ENCODE data around the gene KRTAP19-8. TPM values are rescaled to one million over a fixed set of nuclear protein-coding genes. Genes with fewer than 3 reads are reported as not detected.

The KRTAP19-8 gene
- not detected in 2 replicates for total RNA-seq (2014; rRNA removed; shearing (Covaris generic))
- not detected in 2 replicates for polyA plus RNA-seq (2015; cell fraction: cytosol; rRNA removed)
- not detected in 2 replicates for polyA plus RNA-seq (2015; cell fraction: nucleus; rRNA removed)

GRCh38 chr21:31038376-31038775, at the start of gene KRTAP19-8:
TSS of gene KRTAP19-8 (minus strand) at chr21:31038476. CDS start at chr21:31038443, 33 bp downstream.
- DNase-seq (ENCODE audit: low read depth, low spot score), result no peak
- in situ Hi-C loops (cut with HindIII; ENCODE audit: low pct_unique_long_range_greater_than_20kb, low sequenced_read_pairs), result no loop called here

DNA sequence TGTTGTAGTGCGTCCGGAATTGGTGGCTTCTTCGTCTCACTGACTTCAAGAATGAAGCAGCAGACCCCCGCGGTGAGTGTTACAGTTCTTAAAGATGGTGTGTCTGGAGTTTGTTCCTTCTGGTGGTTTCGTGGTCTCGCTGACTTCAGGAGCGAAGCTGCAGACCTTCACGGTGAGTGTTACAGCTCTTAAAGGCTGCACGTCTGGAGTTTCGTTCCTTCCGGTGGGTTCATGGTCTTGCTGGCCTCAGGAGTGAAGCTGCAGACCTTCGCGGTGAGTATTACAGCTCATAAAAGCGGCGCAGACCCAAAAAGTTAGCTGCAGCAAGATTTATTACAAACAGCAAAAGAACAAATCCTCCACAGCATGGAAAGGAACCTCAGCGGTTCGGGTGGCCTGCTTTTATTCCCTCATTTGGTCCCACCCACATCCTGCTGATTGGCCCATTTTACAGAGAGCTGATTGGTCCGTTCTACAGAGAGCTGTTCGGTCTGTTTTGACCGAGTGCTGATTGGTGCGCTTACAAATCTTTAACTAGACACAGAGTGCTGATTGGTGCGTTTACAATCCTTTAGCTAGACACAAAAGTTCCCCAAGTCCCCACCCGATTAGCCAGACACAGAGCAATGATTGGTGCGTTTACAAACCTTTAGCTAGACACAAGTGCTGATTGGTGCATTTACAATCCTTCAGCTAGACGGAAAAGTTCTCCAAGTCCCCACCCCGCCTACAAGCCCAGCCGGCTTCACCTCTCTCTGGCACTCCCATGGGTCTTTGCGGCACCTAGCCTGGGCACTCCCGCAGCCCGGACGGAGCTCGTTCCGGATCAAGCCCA, 49.6 kb upstream of the KRTAP19-8 start:
- in situ Hi-C loops (cut with HindIII; ENCODE audit: low pct_unique_long_range_greater_than_20kb, low sequenced_read_pairs), result no loop called here

GRCh38 chr21:31084689-31085088, 46.4 kb upstream of the KRTAP19-8 start:
- in situ Hi-C loops (cut with HindIII; ENCODE audit: low pct_unique_long_range_greater_than_20kb, low sequenced_read_pairs), result no loop called here
- no peak for DNase-seq (ENCODE audit: low read depth, low spot score)

More for the DNA sequence above, 49.6 kb upstream of the KRTAP19-8 start:
- DNase-seq (ENCODE audit: low read depth, low spot score), result no peak

DNA sequence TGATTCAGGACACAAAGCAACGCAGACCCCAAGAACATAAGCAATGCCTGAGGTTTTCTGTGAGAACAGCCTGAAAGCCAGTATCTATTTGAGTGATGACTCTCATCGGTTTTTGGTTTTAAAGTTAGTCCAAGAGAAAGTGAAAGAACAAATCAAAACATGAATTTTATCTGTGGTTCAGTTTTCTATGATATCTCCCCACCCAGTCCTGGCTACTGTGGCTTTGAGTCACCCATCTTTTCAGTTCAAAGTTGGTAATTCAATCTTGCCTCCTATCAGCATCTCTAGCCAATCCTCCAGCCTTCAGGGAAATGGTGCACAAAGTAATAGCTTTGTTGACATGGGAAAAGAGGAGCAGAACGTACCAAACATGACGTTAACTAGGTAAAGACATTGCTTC, 40.5 kb upstream of the KRTAP19-8 start:
- in situ Hi-C loops (cut with HindIII; ENCODE audit: low pct_unique_long_range_greater_than_20kb, low sequenced_read_pairs), result no loop called here
- DNase-seq (ENCODE audit: low read depth, low spot score), result no peak

DNA sequence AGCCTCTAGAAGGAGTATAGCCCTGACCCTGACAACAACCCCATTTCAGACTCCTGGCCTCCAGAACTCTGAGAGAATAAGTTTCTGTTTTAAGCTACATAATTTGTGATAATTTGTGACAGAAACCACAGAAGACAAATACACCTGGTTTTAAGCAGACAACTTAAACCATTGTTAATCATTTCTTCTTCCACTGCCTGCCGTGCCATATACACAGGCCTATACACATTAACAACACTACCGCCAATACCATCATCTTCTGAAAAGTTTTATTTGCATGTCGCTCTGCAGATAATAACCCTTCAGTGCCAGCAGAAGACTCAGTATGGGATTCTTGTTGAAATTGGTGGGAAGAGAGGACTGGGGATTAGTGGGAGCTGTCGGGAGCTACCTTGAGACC, 39.9 kb upstream of the KRTAP19-8 start:
- in situ Hi-C loops (cut with HindIII; ENCODE audit: low pct_unique_long_range_greater_than_20kb, low sequenced_read_pairs), result no loop called here
- no peak for DNase-seq (ENCODE audit: low read depth, low spot score)

- DNase-seq (ENCODE audit: low read depth, low spot score), result no peak
- in situ Hi-C loops (cut with HindIII; ENCODE audit: low pct_unique_long_range_greater_than_20kb, low sequenced_read_pairs), result no loop called here
Observed at GRCh38 chr21:31075848-31076247, 37.6 kb upstream of the KRTAP19-8 start.

- in situ Hi-C loops (cut with HindIII; ENCODE audit: low pct_unique_long_range_greater_than_20kb, low sequenced_read_pairs), result no loop called here
Observed at GRCh38 chr21:31072533-31072932, 34.3 kb upstream of the KRTAP19-8 start.

GRCh38 chr21:31064803-31065202, 26.5 kb upstream of the KRTAP19-8 start:
- in situ Hi-C loops (cut with HindIII; ENCODE audit: low pct_unique_long_range_greater_than_20kb, low sequenced_read_pairs), result no loop called here
- no peak for DNase-seq (ENCODE audit: low read depth, low spot score)

More at GRCh38 chr21:31072533-31072932, 34.3 kb upstream of the KRTAP19-8 start:
- DNase-seq (ENCODE audit: low read depth, low spot score), result no peak

- in situ Hi-C loops (cut with HindIII; ENCODE audit: low pct_unique_long_range_greater_than_20kb, low sequenced_read_pairs), result no loop called here
- no peak for DNase-seq (ENCODE audit: low read depth, low spot score)
Observed at GRCh38 chr21:31052489-31053142, 14.3 kb upstream of the KRTAP19-8 start.

DNA sequence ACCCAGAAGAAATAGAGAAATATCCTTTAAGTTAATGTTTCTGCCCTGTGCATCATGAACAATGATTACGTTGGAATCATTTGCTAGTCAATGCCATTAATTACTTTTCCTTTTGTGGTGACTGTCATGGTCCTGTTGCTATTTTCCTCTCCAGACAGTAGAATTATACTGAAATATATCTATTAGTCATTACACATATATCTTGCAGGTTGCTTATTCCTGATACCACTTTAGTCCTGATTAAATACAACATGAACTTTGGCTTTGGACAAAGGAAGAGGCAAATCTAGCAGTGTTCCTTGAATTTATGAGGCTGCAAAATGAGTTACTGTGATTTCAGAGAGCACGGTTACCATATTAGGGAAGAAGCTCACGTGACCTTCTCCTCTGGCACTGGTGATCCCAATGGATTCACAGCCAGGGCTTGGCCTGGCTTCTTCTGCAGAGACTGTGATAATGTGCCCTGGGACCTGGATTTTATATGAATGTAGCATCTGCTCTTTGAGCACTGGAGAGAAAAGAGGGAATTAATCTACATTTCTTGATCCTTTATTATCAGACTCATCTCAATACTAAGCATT, 12.4 kb upstream of the KRTAP19-8 start:
- DNase-seq (ENCODE audit: low read depth, low spot score), result no peak
- in situ Hi-C loops (cut with HindIII; ENCODE audit: low pct_unique_long_range_greater_than_20kb, low sequenced_read_pairs), result no loop called here

DNA sequence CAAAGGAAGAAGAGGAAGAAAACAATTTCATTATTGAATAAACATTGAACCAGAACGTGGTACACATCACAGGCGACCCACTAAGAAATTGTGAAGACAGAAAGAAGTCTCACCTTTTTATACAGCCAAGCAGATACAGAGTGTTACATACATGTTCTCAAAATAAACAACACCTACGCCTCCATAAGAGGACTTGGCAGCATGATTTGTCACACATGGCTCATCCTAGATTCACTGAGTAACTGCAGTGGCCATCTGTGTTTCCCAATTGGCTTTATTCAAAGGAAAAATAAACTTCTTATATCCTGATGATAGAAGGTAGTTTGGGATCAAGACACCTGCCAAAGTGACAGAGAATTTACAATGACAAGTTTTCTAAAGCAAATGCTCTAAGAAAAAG, 7.6 kb upstream of the KRTAP19-8 start:
- in situ Hi-C loops (cut with HindIII; ENCODE audit: low pct_unique_long_range_greater_than_20kb, low sequenced_read_pairs), result no loop called here
- no peak for DNase-seq (ENCODE audit: low read depth, low spot score)

GRCh38 chr21:31043471-31043870, 5.2 kb upstream of the KRTAP19-8 start:
- in situ Hi-C loops (cut with HindIII; ENCODE audit: low pct_unique_long_range_greater_than_20kb, low sequenced_read_pairs), result no loop called here
- DNase-seq (ENCODE audit: low read depth, low spot score), result no peak

GRCh38 chr21:31042080-31042464, 3.8 kb upstream of the KRTAP19-8 start:
- in situ Hi-C loops (cut with HindIII; ENCODE audit: low pct_unique_long_range_greater_than_20kb, low sequenced_read_pairs), result no loop called here
- DNase-seq (ENCODE audit: low read depth, low spot score), result no peak

DNA sequence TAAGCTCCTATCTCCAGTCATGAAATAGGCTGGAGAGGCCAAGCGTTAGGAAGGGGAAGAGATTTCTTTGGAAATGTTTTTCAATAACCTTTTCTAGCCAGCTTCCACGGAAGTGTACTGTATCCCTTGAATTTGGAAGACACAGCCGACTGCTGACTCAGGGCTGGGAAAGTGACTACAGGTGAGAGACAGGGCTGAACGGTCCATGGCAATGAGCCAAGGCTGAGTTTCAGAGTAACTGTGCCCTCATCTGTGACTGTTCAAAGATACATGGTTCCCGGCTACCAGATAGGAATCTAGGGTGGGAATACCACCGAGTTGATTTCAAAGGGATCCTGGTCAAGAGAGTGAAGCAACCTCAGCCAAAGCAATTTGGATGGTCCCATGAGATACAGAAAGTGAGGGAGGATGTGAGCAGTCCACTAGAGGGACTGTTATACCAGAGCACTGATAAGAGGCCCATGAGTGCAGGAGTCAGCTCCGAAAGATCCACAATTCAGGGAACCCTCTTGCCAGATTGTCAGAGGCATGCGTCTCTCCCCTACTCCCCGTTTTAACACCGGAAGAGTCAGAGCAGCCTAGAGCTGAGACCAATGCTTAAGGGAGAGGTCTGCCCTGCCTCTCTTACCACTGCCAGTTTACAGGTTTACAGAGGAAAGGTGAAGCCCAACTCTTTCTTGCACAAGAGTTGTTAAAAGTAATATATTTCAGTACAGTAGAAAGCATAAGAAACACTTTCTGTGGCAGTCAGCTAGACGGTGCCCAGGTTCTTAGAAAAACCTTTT, 3.2 kb upstream of the KRTAP19-8 start:
- no peak for DNase-seq (ENCODE audit: low read depth, low spot score)
- in situ Hi-C loops (cut with HindIII; ENCODE audit: low pct_unique_long_range_greater_than_20kb, low sequenced_read_pairs), result no loop called here

DNA sequence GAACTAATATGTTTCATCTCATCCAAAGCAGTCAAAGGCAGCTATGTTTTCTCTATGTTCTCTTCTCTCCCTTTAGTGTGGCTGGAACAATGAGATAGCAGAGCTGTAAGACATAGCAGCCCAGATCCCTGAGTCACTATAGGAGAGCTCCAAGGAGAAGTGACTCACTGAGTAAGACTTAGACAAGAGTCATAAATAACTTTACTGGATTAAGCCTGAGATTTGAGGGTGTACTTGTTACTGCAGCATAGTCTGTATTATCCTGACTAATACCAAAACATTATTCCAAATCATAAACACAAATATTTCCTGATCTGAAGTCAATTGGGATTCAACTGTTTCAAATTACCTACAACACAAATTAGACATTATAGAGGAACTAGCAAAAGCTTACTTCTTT, 3.9 kb downstream of the KRTAP19-8 start:
- in situ Hi-C loops (cut with HindIII; ENCODE audit: low pct_unique_long_range_greater_than_20kb, low sequenced_read_pairs), result no loop called here
- DNase-seq (ENCODE audit: low read depth, low spot score), result no peak

- in situ Hi-C loops (cut with HindIII; ENCODE audit: low pct_unique_long_range_greater_than_20kb, low sequenced_read_pairs), result no loop called here
- DNase-seq (ENCODE audit: low read depth, low spot score), result no peak
Observed at GRCh38 chr21:31030367-31031106, 7.7 kb downstream of the KRTAP19-8 start.

DNA sequence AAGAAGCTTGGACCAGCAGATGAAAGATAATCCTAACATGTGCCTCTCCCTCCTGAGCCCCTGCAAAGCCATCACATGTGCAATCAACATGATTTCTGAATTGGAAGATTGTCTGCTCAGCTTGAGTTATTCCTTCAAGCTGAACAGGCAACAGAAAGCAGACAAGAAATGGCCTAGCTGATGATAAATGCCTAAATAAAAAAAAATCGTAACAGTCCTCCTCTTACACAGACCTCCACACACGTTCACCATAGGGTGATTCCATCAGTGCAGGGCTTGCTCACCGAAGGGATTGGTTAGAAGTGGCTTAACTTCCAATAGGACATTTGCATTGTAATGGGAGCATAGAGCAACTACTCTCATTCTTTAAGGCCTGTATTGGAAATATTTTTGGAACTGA, 14.6 kb downstream of the KRTAP19-8 start:
- in situ Hi-C loops (cut with HindIII; ENCODE audit: low pct_unique_long_range_greater_than_20kb, low sequenced_read_pairs), result no loop called here
- no peak for DNase-seq (ENCODE audit: low read depth, low spot score)
